AG04450 (cell line): ENCODE data around the gene NADSYN1. TPM values are rescaled to one million over a fixed set of nuclear protein-coding genes. Genes with fewer than 3 reads are reported as not detected.

Experiments
- CTCF ChIA-PET: fragments of 300-600, 350-600 bp; formaldehyde crosslinking; extraction: SDS; loops from one replicate; lab custom pipeline; 2022; ENCODE audit warnings: antibody characterized with exemption, inconsistent platforms; lab: Charles Lee
- POLR2A ChIA-PET: fragments of 350-600 bp; formaldehyde crosslinking; extraction: SDS; loops from one replicate; lab custom pipeline; 2021; ENCODE audit warnings: antibody characterized with exemption, inconsistent platforms; lab: Yijun Ruan, JAX
- DNase-seq: peaks from one replicate; pipeline ENCODE4 v3.0.0-alpha.2; 2011; ENCODE audit warnings: low read depth, low spot score
- H3K27ac ChIP-seq: one replicate; pipeline ENCODE4 v1.5.1; 2012; ENCODE audit warnings: low read depth, low read length, control low read depth
- H3K27me3 ChIP-seq: one replicate; pipeline ENCODE4 v1.6.0; 2012; ENCODE audit warnings: low read length; ENCODE audit not compliant: control insufficient read depth, insufficient read depth
- H3K4me3 ChIP-seq: 2 replicates; pipeline ENCODE4 v1.5.1; 2011; ENCODE audit warnings: mild to moderate bottlenecking, low read depth, low read length, control low read depth
- H3K9me3 ChIP-seq: 2 replicates; pipeline ENCODE4 v1.5.1; 2012; ENCODE audit warnings: low read length; ENCODE audit not compliant: control insufficient read depth, insufficient read depth
- polyA plus RNA-seq: library from polyadenylated mRNA; depleted of rRNA; stranded (reverse); fragments of >200 nt; gene quantifications from 2 replicates; pipeline ENCODE4 v1.2.3, GENCODE V29; 2011
- TF ChIP-seq, protein P1 (sequence below): IDR thresholded peaks from 2 replicates; pipeline ENCODE4 v1.5.1; 2011; ENCODE audit warnings: low read depth, low read length, control low read depth, inconsistent platforms

NADSYN1 gene
- polyA plus RNA-seq, 1 experiment = 39.0 TPM

DNA sequence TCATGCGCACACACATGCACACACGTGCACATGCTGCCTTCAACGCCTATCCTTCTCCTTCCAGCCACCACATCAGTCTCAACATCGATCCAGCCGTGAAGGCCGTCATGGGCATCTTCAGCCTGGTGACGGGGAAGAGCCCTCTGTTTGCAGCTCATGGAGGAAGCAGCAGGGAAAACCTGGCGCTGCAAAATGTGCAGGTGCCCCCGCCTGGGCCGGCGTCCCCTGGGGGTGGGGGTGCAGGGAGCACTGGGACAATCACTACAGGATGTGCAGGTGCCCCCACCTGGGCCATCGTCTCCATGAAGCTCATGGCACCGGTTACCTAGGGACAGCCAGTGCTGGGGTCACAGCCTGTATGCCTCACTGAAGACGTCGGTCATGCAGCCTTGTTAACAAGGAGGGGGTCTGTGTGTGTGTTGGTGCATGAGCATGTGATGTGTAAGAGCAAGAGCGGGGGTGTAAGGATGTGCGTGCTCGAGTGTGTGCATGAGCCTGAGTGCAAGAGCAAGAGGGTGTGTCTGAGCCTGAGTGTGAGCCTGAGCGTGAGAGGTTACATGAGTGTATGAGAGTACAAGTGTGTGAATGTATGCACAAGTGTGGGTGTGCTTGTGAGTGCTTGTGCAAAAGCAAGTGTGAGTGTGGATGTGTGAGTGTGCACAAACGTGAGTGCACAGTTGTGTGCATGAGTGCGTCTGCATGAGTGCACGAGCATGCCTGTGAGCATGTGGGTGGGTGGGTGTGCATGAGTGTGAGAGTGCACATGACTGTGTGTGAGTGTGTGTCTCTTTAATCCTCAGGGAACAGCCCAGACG lies 31.5 kb downstream of the NADSYN1 start:
- Histone ChIP-seq H3K9me3 (no peaks in the 10 kb centered on the region; the same call in 1 of the 2 replicates), H3K27ac (no peak overlapping the region)
- CTCF ChIA-PET = no interaction called here

DNA sequence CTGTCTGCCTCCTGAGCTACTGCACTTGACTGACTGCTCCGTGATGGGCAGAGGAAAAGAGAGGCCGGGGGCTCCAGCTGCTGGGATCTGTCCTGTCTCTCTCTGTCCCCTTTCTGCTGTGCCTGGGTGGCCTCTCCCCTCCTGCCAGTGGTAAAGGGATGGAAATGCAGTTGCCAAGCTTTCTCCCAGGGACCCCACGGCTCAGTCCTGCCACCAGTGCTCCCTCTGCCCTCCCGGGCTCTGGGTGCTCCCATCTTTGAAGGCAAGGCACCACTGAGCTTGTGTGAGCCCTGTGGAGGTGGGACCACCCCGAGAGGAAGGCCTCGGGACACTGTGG lies 32.0 kb downstream of the NADSYN1 start:
- H3K27me3 ChIP-seq = no peaks in the 10 kb centered on the region
- ChIA-PET CTCF (interaction anchor here (0.6 kb wide), 1 partner anchor 357 kb away, joined by 3 read pairs; no protein-coding TSS in a partner anchor), POLR2A (no interaction called here)
- H3K9me3 ChIP-seq = no peaks in the 10 kb centered on the region; the same call in 1 of the 2 replicates
- no peak overlapping the region for H3K4me3 ChIP-seq
- DNase-seq = no peak
- H3K27ac ChIP-seq = no peak overlapping the region
- TF ChIP-seq, protein P1, sequence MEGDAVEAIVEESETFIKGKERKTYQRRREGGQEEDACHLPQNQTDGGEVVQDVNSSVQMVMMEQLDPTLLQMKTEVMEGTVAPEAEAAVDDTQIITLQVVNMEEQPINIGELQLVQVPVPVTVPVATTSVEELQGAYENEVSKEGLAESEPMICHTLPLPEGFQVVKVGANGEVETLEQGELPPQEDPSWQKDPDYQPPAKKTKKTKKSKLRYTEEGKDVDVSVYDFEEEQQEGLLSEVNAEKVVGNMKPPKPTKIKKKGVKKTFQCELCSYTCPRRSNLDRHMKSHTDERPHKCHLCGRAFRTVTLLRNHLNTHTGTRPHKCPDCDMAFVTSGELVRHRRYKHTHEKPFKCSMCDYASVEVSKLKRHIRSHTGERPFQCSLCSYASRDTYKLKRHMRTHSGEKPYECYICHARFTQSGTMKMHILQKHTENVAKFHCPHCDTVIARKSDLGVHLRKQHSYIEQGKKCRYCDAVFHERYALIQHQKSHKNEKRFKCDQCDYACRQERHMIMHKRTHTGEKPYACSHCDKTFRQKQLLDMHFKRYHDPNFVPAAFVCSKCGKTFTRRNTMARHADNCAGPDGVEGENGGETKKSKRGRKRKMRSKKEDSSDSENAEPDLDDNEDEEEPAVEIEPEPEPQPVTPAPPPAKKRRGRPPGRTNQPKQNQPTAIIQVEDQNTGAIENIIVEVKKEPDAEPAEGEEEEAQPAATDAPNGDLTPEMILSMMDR = no peak

More for the DNA sequence above, 31.5 kb downstream of the NADSYN1 start:
- TF ChIP-seq, protein P1 = no peak
- no peak for DNase-seq
- POLR2A ChIA-PET = no interaction called here
- no peaks in the 10 kb centered on the region for H3K27me3 ChIP-seq
- no peak overlapping the region for H3K4me3 ChIP-seq

DNA sequence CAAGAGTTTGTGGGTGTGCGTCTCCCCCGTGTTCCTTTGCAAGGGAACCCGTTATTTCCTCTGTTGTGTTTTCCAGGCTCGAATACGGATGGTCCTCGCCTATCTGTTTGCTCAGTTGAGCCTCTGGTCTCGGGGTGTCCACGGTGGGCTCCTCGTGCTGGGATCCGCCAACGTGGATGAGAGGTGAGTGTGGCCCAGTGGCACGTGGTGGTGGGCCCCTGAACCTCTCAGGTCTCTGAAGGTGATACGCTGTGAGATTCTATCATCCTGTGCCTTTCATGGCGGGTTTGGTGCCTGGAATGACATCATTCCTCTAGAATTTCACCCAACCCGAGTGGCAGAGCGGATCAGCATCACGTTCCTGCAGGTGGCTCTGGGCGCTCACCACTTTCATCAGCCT lies 32.5 kb downstream of the NADSYN1 start:
- H3K27me3 ChIP-seq = no peaks in the 10 kb centered on the region
- no peaks in the 10 kb centered on the region; the same call in 1 of the 2 replicates for H3K9me3 ChIP-seq
- no peak for DNase-seq
- ChIA-PET POLR2A (no interaction called here), CTCF (interaction anchor here (0.6 kb wide), 1 partner anchor 357 kb away, joined by 3 read pairs; no protein-coding TSS in a partner anchor)
- TF ChIP-seq, protein P1 = no peak
- no peak overlapping the region for H3K4me3 ChIP-seq
- H3K27ac ChIP-seq = no peak overlapping the region

DNA sequence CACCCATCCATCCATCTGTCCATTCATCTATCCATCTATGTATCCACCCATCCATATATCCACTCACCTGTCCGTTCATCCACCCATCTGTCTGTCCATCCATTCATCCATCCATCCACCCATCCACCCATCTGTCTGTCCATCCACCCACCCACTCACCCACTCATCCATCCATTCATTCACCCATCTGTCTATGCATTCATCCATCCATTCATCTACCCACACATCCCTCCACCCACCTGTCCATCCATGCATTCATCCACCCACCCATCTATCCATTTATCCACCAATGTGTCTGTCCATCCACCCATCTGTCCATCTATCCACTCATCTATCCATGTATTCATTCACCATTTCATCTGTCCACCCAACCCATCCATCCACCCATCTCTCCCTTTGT lies 33.3 kb downstream of the NADSYN1 start:
- Histone ChIP-seq H3K4me3 (no peak overlapping the region), H3K27me3 (no peaks in the 10 kb centered on the region), H3K9me3 (no peaks in the 10 kb centered on the region; the same call in 1 of the 2 replicates), H3K27ac (no peak overlapping the region)
- no peak for DNase-seq
- TF ChIP-seq, protein P1 = no peak
- ChIA-PET CTCF (no interaction called here), POLR2A (no interaction called here)

DNA sequence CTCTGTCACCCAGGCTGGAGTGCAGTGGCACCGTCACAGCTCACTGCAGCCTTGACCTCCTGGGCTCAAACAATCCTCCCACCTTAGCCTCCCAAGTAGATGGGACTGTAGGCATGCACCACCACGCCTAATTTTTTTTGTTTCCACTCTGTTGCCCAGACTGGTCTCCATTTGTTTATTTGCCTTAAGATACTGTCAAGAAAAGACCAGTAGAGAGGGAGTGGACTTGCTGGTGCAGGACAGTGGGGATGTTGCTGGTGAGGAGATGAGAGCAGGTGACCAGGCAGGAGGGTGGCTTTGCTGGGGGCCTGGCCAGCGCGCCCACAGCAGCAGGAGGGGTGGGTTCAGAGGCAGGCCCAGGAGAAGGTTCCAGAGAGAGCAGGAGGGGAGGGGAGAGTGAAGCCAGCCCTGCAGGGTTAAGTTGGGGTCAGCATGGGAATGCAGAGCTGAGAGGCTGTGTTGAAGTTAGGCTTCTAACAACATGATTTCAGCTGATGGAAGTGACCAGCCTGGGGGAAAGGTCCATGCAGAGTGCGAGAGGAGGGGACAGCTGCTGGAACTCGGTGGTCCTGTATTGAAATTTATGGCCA lies 35.8 kb downstream of the NADSYN1 start:
- ChIA-PET CTCF (interaction anchor here (1.0 kb wide), 1 partner anchor 40 kb away, joined by 3 read pairs; the partner anchor contains the start of gene DHCR7), POLR2A (interaction anchor here (1.2 kb wide), 1 partner anchor 36 kb away, joined by 7 read pairs; the partner anchor contains the start of gene NADSYN1)
- H3K27me3 ChIP-seq = no peaks in the 10 kb centered on the region
- no peak overlapping the region for H3K27ac ChIP-seq
- H3K9me3 ChIP-seq = no peaks in the 10 kb centered on the region
- TF ChIP-seq, protein P1 = no peak
- H3K4me3 ChIP-seq = no peak overlapping the region
- DNase-seq = no peak
